Activated CD8-positive, alpha-beta memory T cell treated with anti-CD3 and anti-CD28 coated beads for 24 hours (primary cell): Measurements from ENCODE around the gene ELFN1.
"Not testable (repeated sequence)": the region's sequence is repeated elsewhere in the genome, so short reads cannot be mapped to it uniquely, and the experiment has no call there.

ENCODE experiments used
- DNase-seq: peaks from one replicate; pipeline ENCODE4 v3.0.0-alpha.2; 2020

The ELFN1 gene

GRCh38 chr7:1713502-1714484, 43.7 kb downstream of the ELFN1 start:
- no peak for DNase-seq

GRCh38 chr7:1714583-1715330, 44.7 kb downstream of the ELFN1 start:
- no peak for DNase-seq

GRCh38 chr7:1715331-1715625, 45.2 kb downstream of the ELFN1 start:
- DNase-seq, result no peak

GRCh38 chr7:1715671-1716074, 45.6 kb downstream of the ELFN1 start:
- DNase-seq, result no peak

- no peak for DNase-seq
Observed at GRCh38 chr7:1716263-1717094, 46.4 kb downstream of the ELFN1 start.

GRCh38 chr7:1717095-1717483, 47.0 kb downstream of the ELFN1 start:
- no peak for DNase-seq

GRCh38 chr7:1717903-1718676, 48.0 kb downstream of the ELFN1 start:
- DNase-seq, result no peak

GRCh38 chr7:1718850-1719249, 48.8 kb downstream of the ELFN1 start:
- DNase-seq, result not testable (repeated sequence)

- DNase-seq, result not testable (repeated sequence)
Observed at GRCh38 chr7:1719256-1719655, 49.2 kb downstream of the ELFN1 start.

GRCh38 chr7:1719913-1720312, 49.8 kb downstream of the ELFN1 start:
- no peak for DNase-seq

- no peak for DNase-seq
Observed at GRCh38 chr7:1720326-1720725, 50.2 kb downstream of the ELFN1 start.

- no peak for DNase-seq
Observed at GRCh38 chr7:1721047-1721690, 51.1 kb downstream of the ELFN1 start.

GRCh38 chr7:1723254-1723653, 53.2 kb downstream of the ELFN1 start:
- no peak for DNase-seq

GRCh38 chr7:1724118-1724910, 54.2 kb downstream of the ELFN1 start:
- no peak for DNase-seq

- no peak for DNase-seq
Observed at GRCh38 chr7:1725199-1725690, 55.2 kb downstream of the ELFN1 start.

GRCh38 chr7:1725766-1726630, 55.9 kb downstream of the ELFN1 start:
- no peak for DNase-seq

GRCh38 chr7:1727079-1727478, 57.0 kb downstream of the ELFN1 start:
- DNase-seq, result no peak

- no peak for DNase-seq
Observed at GRCh38 chr7:1727812-1728570, 57.9 kb downstream of the ELFN1 start.

- no peak for DNase-seq
Observed at GRCh38 chr7:1729183-1729582, 59.1 kb downstream of the ELFN1 start.
